GM21528 (cell line): ENCODE results near the gene RPS25.
"Not testable (repeated sequence)": the region's sequence is repeated elsewhere in the genome, so short reads cannot be mapped to it uniquely, and the experiment has no call there.

Experiments used
- ATAC-seq: cut with Tn5 transposase; IDR thresholded peaks from one replicate; pipeline ENCODE4 v1.9.1; 2021; ENCODE audit warnings: mild to moderate bottlenecking, moderate library complexity; ENCODE audit not compliant: unreplicated experiment, low FRiP score

The RPS25 gene

DNA sequence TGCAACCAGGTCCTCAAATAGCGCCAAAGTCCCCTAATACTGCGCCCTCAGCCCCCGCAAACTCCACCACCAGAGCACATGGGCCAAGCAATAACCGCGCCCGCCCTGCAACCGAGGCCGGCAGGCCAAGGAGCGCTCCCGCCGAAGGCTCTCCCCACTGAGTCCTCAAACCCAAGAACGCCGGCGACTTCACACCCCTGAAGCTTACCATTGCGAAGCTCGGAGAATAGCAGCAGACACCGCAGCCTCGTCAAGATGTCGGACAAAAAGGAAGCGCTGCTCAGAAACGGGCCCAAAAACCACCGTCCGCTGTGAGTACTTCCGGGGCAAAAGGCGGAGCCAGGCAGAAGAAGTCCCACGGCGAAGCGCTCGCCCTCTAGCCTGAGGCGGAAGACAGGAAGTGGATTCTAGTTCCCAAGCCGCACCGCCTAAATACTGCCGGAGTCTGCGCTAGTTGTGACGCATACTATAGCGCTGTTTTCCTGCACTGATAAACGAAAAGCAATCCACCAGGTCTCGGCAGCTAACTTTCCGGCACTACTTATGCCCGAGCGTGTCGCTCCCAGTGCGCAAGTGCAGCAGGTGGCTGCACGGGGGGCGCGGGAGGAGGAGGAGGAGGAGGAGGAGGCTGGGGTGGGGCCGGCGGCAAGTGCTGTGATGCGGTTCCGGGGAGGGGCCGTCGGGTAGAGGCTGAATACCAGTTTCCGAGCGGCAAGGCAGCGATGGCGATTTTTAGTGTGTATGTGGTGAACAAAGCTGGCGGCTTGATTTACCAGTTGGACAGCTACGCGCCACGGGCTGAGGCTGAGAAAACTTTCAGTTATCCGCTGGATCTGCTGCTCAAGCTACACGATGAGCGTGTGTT, at the start of gene RPS25, which contains the start of gene TRAPPC4:
Gene RPS25 (minus strand): TSS at position 270 of the 865 bp plus-strand sequence. CDS start 59 bp downstream, at position 211.
Gene TRAPPC4 (plus strand): TSS at position 693 of the 865 bp plus-strand sequence. CDS start 30 bp downstream, at position 723.
- ATAC-seq = peak; percentile 85

DNA sequence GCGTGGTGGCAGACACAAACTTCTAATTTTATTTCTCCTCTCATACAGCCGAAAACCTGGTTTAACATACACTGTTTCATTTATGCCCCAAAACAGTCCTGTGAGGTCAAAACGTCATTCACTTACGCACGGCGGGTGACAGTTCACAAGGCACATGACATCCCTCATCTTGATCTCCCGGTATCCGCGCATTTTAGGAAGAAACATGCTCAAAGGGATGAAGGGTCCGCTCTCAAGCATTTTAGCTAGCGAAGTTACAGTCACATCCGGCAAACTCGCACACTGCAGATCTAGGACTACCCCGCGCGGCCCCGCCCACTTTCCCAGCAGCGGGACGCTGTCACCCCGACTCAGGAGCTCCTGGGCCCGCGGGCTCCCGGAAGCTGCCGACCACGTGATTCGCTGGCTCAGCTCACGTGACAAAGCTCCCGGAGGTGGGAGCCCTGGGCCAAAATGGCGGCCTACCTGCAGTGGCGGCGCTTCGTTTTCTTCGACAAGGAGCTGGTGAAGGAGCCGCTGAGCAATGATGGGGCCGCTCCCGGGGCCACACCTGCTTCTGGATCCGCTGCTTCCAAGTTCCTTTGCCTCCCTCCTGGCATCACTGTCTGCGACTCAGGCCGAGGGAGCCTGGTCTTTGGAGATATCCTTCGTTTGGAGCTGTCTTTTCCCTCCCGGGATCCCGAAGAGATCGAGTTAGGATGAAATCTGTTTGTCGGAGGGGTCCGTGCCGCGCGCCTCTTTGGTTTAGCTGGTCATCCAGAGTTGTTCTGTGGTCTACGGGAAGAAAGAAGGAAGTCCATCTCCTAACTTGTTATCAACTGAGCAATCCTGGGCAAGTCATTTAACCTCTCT, 49.5 kb upstream of the RPS25 start, which contains the start of gene VPS11:
Gene VPS11 (plus strand): TSS at position 448 of the 852 bp plus-strand sequence. CDS start 6 bp downstream, at position 454.
- ATAC-seq = peak; percentile 75

- no peak for ATAC-seq
Observed at GRCh38 chr11:119065369-119065768, 47.2 kb upstream of the RPS25 start.

DNA sequence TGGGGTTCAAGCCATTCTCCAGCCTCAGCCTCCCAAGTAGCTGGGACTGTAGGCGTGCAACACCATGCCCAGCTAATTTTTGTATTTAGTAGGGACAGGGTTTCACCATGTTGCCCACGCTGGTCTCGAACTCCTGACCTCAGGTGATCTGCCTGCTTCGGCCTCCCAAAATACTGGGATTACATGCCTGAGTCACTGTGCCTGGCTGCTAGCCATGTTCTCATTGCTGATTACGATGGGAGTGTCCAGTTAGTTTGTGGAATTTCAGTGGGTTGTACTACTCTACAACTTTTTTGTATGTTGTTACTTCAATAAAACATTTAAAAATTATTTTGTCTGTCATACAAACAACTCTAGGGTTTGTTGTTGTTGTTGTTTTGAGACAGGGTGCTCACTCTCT, 44.6 kb upstream of the RPS25 start:
- ATAC-seq = no peak

GRCh38 chr11:119061256-119061655, 43.1 kb upstream of the RPS25 start:
- ATAC-seq = no peak

DNA sequence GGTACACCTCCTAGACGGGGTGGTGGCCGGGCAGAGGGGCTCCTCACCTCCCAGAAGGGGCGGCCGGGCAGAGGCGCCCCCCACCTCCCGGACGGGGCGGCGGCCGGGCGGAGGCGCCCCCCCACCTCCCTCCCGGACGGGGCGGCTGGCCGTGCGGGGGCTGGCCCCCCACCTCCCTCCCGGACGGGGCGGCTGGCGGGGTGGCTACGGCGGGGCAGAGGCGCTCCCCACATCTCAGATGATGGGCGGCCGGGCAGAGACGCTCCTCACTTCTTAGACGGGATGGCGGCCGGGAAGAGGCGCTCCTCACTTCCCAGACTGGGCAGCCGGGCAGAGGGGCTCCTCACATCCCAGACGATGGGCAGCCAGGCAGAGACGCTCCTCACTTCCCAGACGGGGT, 41.0 kb upstream of the RPS25 start:
- not testable (repeated sequence) for ATAC-seq

DNA sequence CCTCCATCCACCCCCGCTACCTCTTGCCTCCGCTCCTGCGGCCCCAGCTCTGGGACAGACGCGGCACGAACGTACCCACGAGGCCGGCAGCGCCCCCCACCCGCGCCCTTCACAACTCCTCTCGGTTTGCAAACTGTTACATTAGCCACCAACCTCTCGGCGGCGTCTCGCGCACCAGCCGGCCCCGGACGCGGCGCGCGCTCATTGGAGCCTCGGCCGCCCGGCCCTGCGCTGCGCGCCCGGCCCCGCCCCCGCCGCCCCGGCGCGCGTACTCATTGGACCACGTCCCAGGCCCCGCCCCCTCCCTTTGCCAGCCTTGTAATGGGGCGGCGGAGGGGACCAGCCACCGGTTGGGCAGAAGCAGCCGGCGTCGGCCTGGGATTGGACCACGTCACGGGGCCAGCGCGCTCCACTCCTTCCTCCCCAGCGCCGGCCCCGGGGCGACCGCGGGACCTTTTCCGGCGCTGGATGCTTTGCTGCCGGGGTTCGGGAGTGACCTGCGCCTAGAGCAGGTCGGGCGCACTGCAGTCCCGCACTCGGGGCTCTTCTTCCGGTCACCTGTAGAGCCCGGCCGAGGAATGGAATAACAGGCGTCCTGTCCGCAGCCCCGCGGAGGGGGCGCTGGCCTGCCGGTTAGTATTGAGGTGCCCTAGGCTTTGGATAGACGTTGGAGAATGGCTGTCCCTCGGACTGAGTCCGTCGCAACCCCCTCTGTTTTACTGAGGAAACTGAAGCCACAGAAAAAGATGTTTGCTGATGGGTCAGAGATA, 39.0 kb upstream of the RPS25 start, which contains the start of gene HYOU1:
Gene HYOU1 (minus strand): TSS at position 206 of the 770 bp plus-strand sequence. CDS start 1,045 bp downstream, outside the sequence.
- peak; percentile 90 for ATAC-seq

DNA sequence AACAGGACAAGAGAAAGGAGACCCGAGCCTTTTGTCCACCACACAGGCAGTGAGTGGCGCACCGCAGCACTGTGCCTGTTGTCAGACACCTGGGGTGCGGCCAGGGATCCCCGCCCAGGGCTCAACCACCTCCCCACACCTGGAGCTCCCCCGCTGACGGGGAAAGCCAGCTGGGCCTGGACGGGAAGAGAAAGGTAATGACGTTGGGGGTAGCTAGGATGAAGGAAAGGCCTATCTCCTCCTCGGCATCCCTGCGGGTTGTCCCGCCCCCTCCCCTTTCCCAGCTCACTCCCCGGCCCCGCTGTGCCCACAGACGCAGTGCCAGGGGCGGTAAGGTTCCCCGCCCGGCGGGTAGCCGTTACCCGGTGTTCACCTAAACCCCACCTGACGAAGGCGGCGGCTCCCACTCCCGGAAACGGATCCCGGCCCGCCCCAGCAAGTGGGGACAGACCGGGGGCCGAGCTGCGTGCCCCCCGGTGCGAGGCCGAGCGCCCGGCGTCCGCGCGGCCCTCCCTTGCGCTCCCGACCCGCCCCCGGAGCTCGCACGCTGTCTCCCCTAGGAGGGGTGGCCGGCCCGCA, 38.4 kb upstream of the RPS25 start:
- ATAC-seq = peak; percentile 25

DNA sequence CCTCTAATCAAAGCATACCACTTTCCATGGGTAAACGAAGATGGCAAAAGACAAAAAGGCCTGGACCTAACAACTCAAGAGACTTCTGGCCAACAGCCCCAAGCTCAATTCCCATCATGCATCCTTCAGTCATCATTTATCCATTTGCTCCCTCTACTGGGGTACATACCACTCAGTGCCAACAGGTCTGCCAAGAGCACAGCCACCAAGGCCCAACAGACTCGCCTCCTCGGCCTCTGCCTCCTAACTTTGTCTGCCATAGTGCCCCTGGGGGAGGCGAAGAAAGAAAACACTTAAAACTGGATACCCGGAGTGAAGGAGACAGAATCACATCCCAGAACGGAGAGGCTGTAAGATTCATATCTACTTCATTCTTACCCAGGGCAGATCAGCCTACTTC, 37.8 kb upstream of the RPS25 start:
- no peak for ATAC-seq

DNA sequence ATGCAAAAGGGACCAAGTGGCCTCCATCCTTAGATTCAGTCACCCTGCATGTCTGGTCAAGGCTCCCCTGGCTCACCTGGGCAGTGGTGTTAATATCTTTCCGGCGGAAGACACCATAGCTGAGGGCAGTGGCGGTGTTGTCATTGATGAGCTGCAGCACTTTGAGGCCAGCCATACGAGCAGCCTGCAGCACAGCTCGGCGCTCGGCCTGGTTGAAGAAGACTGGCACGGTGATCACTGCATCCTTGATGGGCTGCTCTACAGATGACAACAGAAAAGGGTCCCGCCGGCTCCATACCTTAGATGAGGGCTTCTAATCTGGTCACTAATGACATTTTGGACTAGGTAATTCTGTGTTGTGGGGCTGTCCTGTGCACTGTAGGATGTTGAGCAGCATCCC, 36.3 kb upstream of the RPS25 start:
- no peak for ATAC-seq

GRCh38 chr11:119052163-119052814, 34.1 kb upstream of the RPS25 start:
- no peak for ATAC-seq

GRCh38 chr11:119051440-119052162, 33.5 kb upstream of the RPS25 start:
- no peak for ATAC-seq

DNA sequence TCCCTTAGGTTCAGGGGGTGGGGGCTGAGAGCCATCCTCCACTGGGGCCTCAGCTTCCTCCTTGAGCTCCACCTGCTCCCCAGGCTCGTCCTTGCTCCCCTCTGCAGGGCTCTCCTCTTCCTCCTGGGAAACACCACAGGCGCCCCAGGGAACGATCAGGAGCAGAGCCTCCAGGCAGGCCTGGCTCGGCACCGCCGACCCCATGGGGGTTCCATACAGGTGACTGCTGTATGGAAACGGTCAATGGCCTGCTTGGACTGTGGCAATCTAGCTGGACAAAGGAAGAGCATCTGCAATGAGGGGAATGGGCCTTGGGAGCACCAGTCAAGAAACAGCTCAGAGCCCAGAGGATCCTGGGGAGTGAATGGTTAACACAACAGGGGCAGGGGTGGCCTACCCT, 30.9 kb upstream of the RPS25 start:
- no peak for ATAC-seq

- no peak for ATAC-seq
Observed at GRCh38 chr11:119048644-119049043, 30.5 kb upstream of the RPS25 start.

DNA sequence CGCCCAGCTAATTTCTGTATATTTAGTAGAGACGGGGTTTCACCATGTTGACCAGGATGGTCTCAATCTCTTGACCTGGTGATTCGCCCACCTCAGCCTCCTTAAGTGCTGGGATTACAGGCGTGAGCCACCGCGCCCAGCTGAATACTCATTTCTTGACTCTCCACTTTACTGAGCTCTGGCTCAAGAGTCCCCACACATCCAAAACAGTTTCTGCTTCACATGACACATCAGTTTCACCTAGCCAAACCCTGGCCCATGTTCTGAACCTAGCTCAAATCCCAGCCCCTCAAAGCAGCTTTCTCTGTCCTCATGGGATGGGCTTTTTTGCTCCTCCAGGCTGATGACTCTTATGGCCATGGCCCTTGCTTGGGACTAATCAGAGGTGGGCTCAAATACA, 29.1 kb upstream of the RPS25 start:
- ATAC-seq = no peak

DNA sequence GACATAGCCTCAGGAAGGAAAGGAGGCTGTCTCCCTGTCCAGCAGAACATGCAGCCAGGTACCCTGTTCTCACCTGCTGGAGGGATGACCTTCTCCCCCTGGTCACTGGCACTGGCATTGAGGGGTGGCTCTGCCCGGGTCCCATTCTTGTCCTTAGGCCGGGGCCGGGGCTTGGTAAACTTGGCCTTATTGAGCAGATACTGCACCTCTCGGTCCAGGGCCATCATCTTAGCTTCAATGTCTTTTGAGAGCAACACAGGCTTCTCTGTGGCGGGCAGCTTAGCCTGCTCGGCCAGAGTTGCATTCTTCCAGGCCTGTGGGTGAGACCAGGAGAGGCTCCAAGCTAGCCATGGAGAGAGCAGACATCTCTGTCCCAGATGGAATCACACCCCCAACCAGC, 28.3 kb upstream of the RPS25 start:
- ATAC-seq = no peak

DNA sequence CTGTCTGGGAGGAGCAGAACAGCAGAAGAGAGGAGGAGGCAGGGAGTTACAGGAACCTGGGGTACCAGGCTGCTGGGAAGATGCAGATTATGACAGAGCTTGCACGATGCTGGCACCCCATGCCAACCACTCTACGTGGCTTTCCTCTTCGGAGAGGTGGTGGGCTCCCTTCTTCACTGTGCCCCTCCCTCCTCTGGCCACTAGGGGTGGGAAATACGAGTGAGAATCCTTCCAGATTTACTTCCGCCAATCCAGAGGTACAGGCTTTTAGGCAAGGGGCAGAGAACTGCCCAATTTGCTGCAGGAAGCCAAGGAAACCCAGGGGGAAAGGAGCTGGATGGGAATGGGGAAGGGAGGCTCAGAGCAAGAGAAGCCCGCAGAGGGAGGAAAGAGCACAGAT, 26.6 kb upstream of the RPS25 start:
- no peak for ATAC-seq

- no peak for ATAC-seq
Observed at GRCh38 chr11:119042927-119043326, 24.8 kb upstream of the RPS25 start.
